ENCODE data around the gene MARCHF2.

MARCHF2 gene

GRCh38 chr19:8455018-8455417, 41.9 kb downstream of the MARCHF2 start:
- Histone ChIP-seq H3K27me3 (ENCODE audit: insufficient read depth, low read length, poor library complexity) (no peaks in the 10 kb centered on the region), H3K9ac (ENCODE audit: low read length) (no peak overlapping the region), H3K4me2 (ENCODE audit: low read length) (no peak overlapping the region), H3K56ac (ENCODE audit: low read length) (no peak overlapping the region), H2AK5ac (ENCODE audit: low read length) (no peak overlapping the region), H2BK15ac (replicated peaks; ENCODE audit: low read depth) (no peak overlapping the region), H2BK5ac (ENCODE audit: low read length) (no peak overlapping the region), H3K18ac (ENCODE audit: low read length) (no peak overlapping the region), H3K79me1 (ENCODE audit: low read length) (peaks cover 3% of the 10 kb centered on the region), H3K4me1 (ENCODE audit: control insufficient read depth, low read depth, low read length) (peaks cover 19% of the 10 kb centered on the region), H3K4ac (ENCODE audit: low read depth, low read length) (no peak overlapping the region), H4K8ac (ENCODE audit: low read depth, low read length) (no peak overlapping the region), H3K36me3 (ENCODE audit: control insufficient read depth, insufficient read depth, low read length) (peaks cover 4% of the 10 kb centered on the region), H2BK120ac (ENCODE audit: low read depth, low read length) (no peak overlapping the region), H3K27ac (ENCODE audit: low read depth, low read length) (no peak overlapping the region), H3K4me3 (ENCODE audit: low read length) (no peak overlapping the region), H3K23ac (ENCODE audit: low read length) (no peak overlapping the region), H3K79me2 (ENCODE audit: control insufficient read depth, insufficient read depth, low read length) (peaks cover 97% of the 10 kb centered on the region), H4K5ac (ENCODE audit: low read length) (no peak overlapping the region)
- WGBS (ENCODE audit: extremely low coverage, insufficient coverage, low lambda C conversion rate): no CpG with 5 or more reads among the region's 5 CpGs
- DNase-seq: no peak

- Histone ChIP-seq H3K27me3 (ENCODE audit: insufficient read depth, low read length, poor library complexity) (no peaks in the 10 kb centered on the region), H3K23ac (ENCODE audit: low read length) (no peak overlapping the region), H3K4me2 (ENCODE audit: low read length) (no peak overlapping the region), H2BK5ac (ENCODE audit: low read length) (no peak overlapping the region), H3K9ac (ENCODE audit: low read length) (no peak overlapping the region), H3K36me3 (ENCODE audit: control insufficient read depth, insufficient read depth, low read length) (peaks cover 4% of the 10 kb centered on the region), H3K27ac (ENCODE audit: low read depth, low read length) (no peak overlapping the region), H4K5ac (ENCODE audit: low read length) (no peak overlapping the region), H3K4ac (ENCODE audit: low read depth, low read length) (no peak overlapping the region), H3K79me2 (ENCODE audit: control insufficient read depth, insufficient read depth, low read length) (peaks cover 98% of the 10 kb centered on the region), H2BK15ac (replicated peaks; ENCODE audit: low read depth) (no peak overlapping the region), H2BK120ac (ENCODE audit: low read depth, low read length) (no peak overlapping the region), H3K79me1 (ENCODE audit: low read length) (peaks cover 3% of the 10 kb centered on the region), H2AK5ac (ENCODE audit: low read length) (no peak overlapping the region), H3K4me3 (ENCODE audit: low read length) (no peak overlapping the region), H3K56ac (ENCODE audit: low read length) (no peak overlapping the region), H4K8ac (ENCODE audit: low read depth, low read length) (no peak overlapping the region), H3K4me1 (ENCODE audit: control insufficient read depth, low read depth, low read length) (peaks cover 20% of the 10 kb centered on the region), H3K18ac (ENCODE audit: low read length) (no peak overlapping the region)
- DNase-seq: peak; percentile 82
- WGBS (ENCODE audit: extremely low coverage, insufficient coverage, low lambda C conversion rate): no CpG with 5 or more reads among the region's 7 CpGs
These were observed 43.0 kb downstream of the MARCHF2 start for GRCh38 chr19:8456064-8456463.

GRCh38 chr19:8457209-8457608, 44.1 kb downstream of the MARCHF2 start:
- Histone ChIP-seq H3K23ac (ENCODE audit: low read length) (no peak overlapping the region), H3K4ac (ENCODE audit: low read depth, low read length) (no peak overlapping the region), H2AK5ac (ENCODE audit: low read length) (no peak overlapping the region), H3K4me3 (ENCODE audit: low read length) (no peak overlapping the region), H3K27ac (ENCODE audit: low read depth, low read length) (no peak overlapping the region), H3K79me1 (ENCODE audit: low read length) (peaks cover 3% of the 10 kb centered on the region), H2BK5ac (ENCODE audit: low read length) (no peak overlapping the region), H4K5ac (ENCODE audit: low read length) (no peak overlapping the region), H4K8ac (ENCODE audit: low read depth, low read length) (no peak overlapping the region), H2BK15ac (replicated peaks; ENCODE audit: low read depth) (no peak overlapping the region), H3K36me3 (ENCODE audit: control insufficient read depth, insufficient read depth, low read length) (peaks cover 4% of the 10 kb centered on the region), H3K4me1 (ENCODE audit: control insufficient read depth, low read depth, low read length) (peaks cover 18% of the 10 kb centered on the region), H3K56ac (ENCODE audit: low read length) (no peak overlapping the region), H3K9ac (ENCODE audit: low read length) (no peak overlapping the region), H3K18ac (ENCODE audit: low read length) (no peak overlapping the region), H3K79me2 (ENCODE audit: control insufficient read depth, insufficient read depth, low read length) (peaks cover 97% of the 10 kb centered on the region), H3K4me2 (ENCODE audit: low read length) (no peak overlapping the region), H3K27me3 (ENCODE audit: insufficient read depth, low read length, poor library complexity) (no peaks in the 10 kb centered on the region), H2BK120ac (ENCODE audit: low read depth, low read length) (no peak overlapping the region)
- WGBS (ENCODE audit: extremely low coverage, insufficient coverage, low lambda C conversion rate): 100% methylated on average over 1 of the region's 3 CpGs
- no peak for DNase-seq

GRCh38 chr19:8457827-8458226, 44.7 kb downstream of the MARCHF2 start:
- Histone ChIP-seq H3K79me1 (ENCODE audit: low read length) (peaks cover 6% of the 10 kb centered on the region), H4K8ac (ENCODE audit: low read depth, low read length) (no peak overlapping the region), H4K5ac (ENCODE audit: low read length) (no peak overlapping the region), H2AK5ac (ENCODE audit: low read length) (no peak overlapping the region), H3K56ac (ENCODE audit: low read length) (no peak overlapping the region), H3K4me3 (ENCODE audit: low read length) (no peak overlapping the region), H3K4me1 (ENCODE audit: control insufficient read depth, low read depth, low read length) (peaks cover 13% of the 10 kb centered on the region), H3K23ac (ENCODE audit: low read length) (no peak overlapping the region), H3K36me3 (ENCODE audit: control insufficient read depth, insufficient read depth, low read length) (peaks cover 4% of the 10 kb centered on the region), H3K4ac (ENCODE audit: low read depth, low read length) (no peak overlapping the region), H2BK5ac (ENCODE audit: low read length) (no peak overlapping the region), H3K18ac (ENCODE audit: low read length) (no peak overlapping the region), H3K27ac (ENCODE audit: low read depth, low read length) (no peak overlapping the region), H2BK15ac (replicated peaks; ENCODE audit: low read depth) (no peak overlapping the region), H3K4me2 (ENCODE audit: low read length) (no peak overlapping the region), H2BK120ac (ENCODE audit: low read depth, low read length) (no peak overlapping the region), H3K79me2 (ENCODE audit: control insufficient read depth, insufficient read depth, low read length) (peaks cover 97% of the 10 kb centered on the region), H3K9ac (ENCODE audit: low read length) (no peak overlapping the region), H3K27me3 (ENCODE audit: insufficient read depth, low read length, poor library complexity) (no peaks in the 10 kb centered on the region)
- no peak for DNase-seq
- WGBS (ENCODE audit: extremely low coverage, insufficient coverage, low lambda C conversion rate): no CpG with 5 or more reads among the region's 1 CpG

- no peaks in the 10 kb centered on the region for H3K27me3 ChIP-seq (ENCODE audit: insufficient read depth, low read length, poor library complexity)
- H3K4me1 ChIP-seq (ENCODE audit: control insufficient read depth, low read depth, low read length): peaks cover 13% of the 10 kb centered on the region
- no peak overlapping the region for H4K8ac ChIP-seq (ENCODE audit: low read depth, low read length)
- H3K4me2 ChIP-seq (ENCODE audit: low read length): no peak overlapping the region
- no peak overlapping the region for H3K23ac ChIP-seq (ENCODE audit: low read length)
- H3K36me3 ChIP-seq (ENCODE audit: control insufficient read depth, insufficient read depth, low read length): peaks cover 7% of the 10 kb centered on the region
- H3K79me2 ChIP-seq (ENCODE audit: control insufficient read depth, insufficient read depth, low read length): peaks cover 97% of the 10 kb centered on the region
- DNase-seq: no peak
- no peak overlapping the region for H3K27ac ChIP-seq (ENCODE audit: low read depth, low read length)
- H2BK120ac ChIP-seq (ENCODE audit: low read depth, low read length): no peak overlapping the region
- no peak overlapping the region for H3K4me3 ChIP-seq (ENCODE audit: low read length)
- H4K5ac ChIP-seq (ENCODE audit: low read length): no peak overlapping the region
- no peak overlapping the region for H2BK15ac ChIP-seq (replicated peaks; ENCODE audit: low read depth)
- no peak overlapping the region for H3K18ac ChIP-seq (ENCODE audit: low read length)
- H3K79me1 ChIP-seq (ENCODE audit: low read length): peaks cover 9% of the 10 kb centered on the region
- H3K4ac ChIP-seq (ENCODE audit: low read depth, low read length): no peak overlapping the region
- WGBS (ENCODE audit: extremely low coverage, insufficient coverage, low lambda C conversion rate): no CpG with 5 or more reads among the region's 5 CpGs
- H2AK5ac ChIP-seq (ENCODE audit: low read length): no peak overlapping the region
- no peak overlapping the region for H3K56ac ChIP-seq (ENCODE audit: low read length)
- no peak overlapping the region for H3K9ac ChIP-seq (ENCODE audit: low read length)
- no peak overlapping the region for H2BK5ac ChIP-seq (ENCODE audit: low read length)
These were observed 45.3 kb downstream of the MARCHF2 start for GRCh38 chr19:8458380-8458779.

- Histone ChIP-seq H4K8ac (ENCODE audit: low read depth, low read length) (no peak overlapping the region), H3K18ac (ENCODE audit: low read length) (no peak overlapping the region), H3K27ac (ENCODE audit: low read depth, low read length) (no peak overlapping the region), H3K79me2 (ENCODE audit: control insufficient read depth, insufficient read depth, low read length) (peaks cover 96% of the 10 kb centered on the region), H3K79me1 (ENCODE audit: low read length) (peaks cover 13% of the 10 kb centered on the region), H3K4ac (ENCODE audit: low read depth, low read length) (no peak overlapping the region), H2BK120ac (ENCODE audit: low read depth, low read length) (no peak overlapping the region), H2BK15ac (replicated peaks; ENCODE audit: low read depth) (no peak overlapping the region), H3K4me2 (ENCODE audit: low read length) (no peak overlapping the region), H3K36me3 (ENCODE audit: control insufficient read depth, insufficient read depth, low read length) (peaks cover 11% of the 10 kb centered on the region), H3K9ac (ENCODE audit: low read length) (no peak overlapping the region), H3K56ac (ENCODE audit: low read length) (no peak overlapping the region), H3K4me3 (ENCODE audit: low read length) (no peak overlapping the region), H2BK5ac (ENCODE audit: low read length) (no peak overlapping the region), H3K23ac (ENCODE audit: low read length) (no peak overlapping the region), H3K4me1 (ENCODE audit: control insufficient read depth, low read depth, low read length) (peaks cover 11% of the 10 kb centered on the region), H3K27me3 (ENCODE audit: insufficient read depth, low read length, poor library complexity) (no peaks in the 10 kb centered on the region), H4K5ac (ENCODE audit: low read length) (no peak overlapping the region), H2AK5ac (ENCODE audit: low read length) (no peak overlapping the region)
- no CpG with 5 or more reads among the region's 7 CpGs for WGBS (ENCODE audit: extremely low coverage, insufficient coverage, low lambda C conversion rate)
- DNase-seq: no peak
These were observed 46.0 kb downstream of the MARCHF2 start for GRCh38 chr19:8459095-8459494.

All from mesendoderm (in vitro differentiated cells).